Activated CD4-positive, CD25-positive, alpha-beta regulatory T cell treated with anti-CD3 and anti-CD28 coated beads, Interleukin-2, amount 50 U/mL, for 24 hours (primary cell): ENCODE measurements around the gene SLC7A9.
"Not testable (repeated sequence)": the region's sequence is repeated elsewhere in the genome, so short reads cannot be mapped to it uniquely, and the experiment has no call there.

Experiments used
- ATAC-seq, 2 donors: fragments of 150-1000 bp; cut with Tn5 transposase; one replicate each; pipeline ENCODE4 v1.10.0; 2021; ENCODE audit warnings: mild to moderate bottlenecking in 1 of 2, moderate library complexity in 1 of 2

The SLC7A9 gene

GRCh38 chr19:32881766-32882165 is 12.2 kb upstream of the SLC7A9 start:
- ATAC-seq = no peak

GRCh38 chr19:32880622-32881021 is 11.1 kb upstream of the SLC7A9 start:
- no peak for ATAC-seq

GRCh38 chr19:32879741-32880140 is 10.2 kb upstream of the SLC7A9 start:
- no peak for ATAC-seq

GRCh38 chr19:32878988-32879387 is 9.4 kb upstream of the SLC7A9 start:
- no peak for ATAC-seq

GRCh38 chr19:32877977-32878745 is 8.6 kb upstream of the SLC7A9 start:
- ATAC-seq = no peak

GRCh38 chr19:32877323-32877912 is 7.9 kb upstream of the SLC7A9 start:
- ATAC-seq = no peak

GRCh38 chr19:32876919-32877285 is 7.3 kb upstream of the SLC7A9 start:
- no peak for ATAC-seq

GRCh38 chr19:32876236-32876918 is 6.8 kb upstream of the SLC7A9 start:
- ATAC-seq = no peak

- ATAC-seq = no peak
These were observed 5.9 kb upstream of the SLC7A9 start for GRCh38 chr19:32875428-32875827.

- ATAC-seq = no peak
These were observed 5.0 kb upstream of the SLC7A9 start for GRCh38 chr19:32874605-32875004.

- ATAC-seq = no peak
These were observed 3.8 kb upstream of the SLC7A9 start for GRCh38 chr19:32873247-32873959.

- ATAC-seq = no peak
These were observed 2.8 kb upstream of the SLC7A9 start for GRCh38 chr19:32872391-32872790.

- no peak for ATAC-seq
These were observed 1.4 kb upstream of the SLC7A9 start for GRCh38 chr19:32870981-32871451.

- ATAC-seq = no peak
These were observed 503 bp upstream of the SLC7A9 start for GRCh38 chr19:32869966-32870573.

- no peak for ATAC-seq
These were observed 1.2 kb downstream of the SLC7A9 start for GRCh38 chr19:32868206-32868950.

- not testable (repeated sequence) for ATAC-seq
These were observed 2.1 kb downstream of the SLC7A9 start for GRCh38 chr19:32867436-32867835.

- no peak for ATAC-seq
These were observed 2.9 kb downstream of the SLC7A9 start for GRCh38 chr19:32866564-32867265.

GRCh38 chr19:32866061-32866460 is 3.5 kb downstream of the SLC7A9 start:
- ATAC-seq = no peak

- ATAC-seq = no peak
These were observed 4.2 kb downstream of the SLC7A9 start for GRCh38 chr19:32865326-32865725.

- no peak for ATAC-seq
These were observed 5.1 kb downstream of the SLC7A9 start for GRCh38 chr19:32864318-32865007.

- ATAC-seq = no peak
These were observed 5.7 kb downstream of the SLC7A9 start for GRCh38 chr19:32863841-32864240.
